ENCODE measurements around the gene TUBGCP6.

- TF ChIP-seq CTCF (IDR thresholded peaks at IDR 0.05; ENCODE audit: extremely low read depth in 1 of 2, insufficient read depth in 1 of 2, low read depth in 1 of 2, low read length in 2 of 2) (no peak), MYC (IDR thresholded peaks at IDR 0.05; ENCODE audit: low read depth, low read length) (no peak), POLR2AphosphoS5 (IDR thresholded peaks at IDR 0.05; ENCODE audit: insufficient read depth, low read depth, low read length) (no peak), EZH2 (IDR thresholded peaks at IDR 0.05; ENCODE audit: borderline replicate concordance, low read depth, low read length, severe bottlenecking) (no peak)
These were observed 42.0 kb upstream of the TUBGCP6 start for GRCh38 chr22:50286701-50287318.

Data from endothelial cell of umbilical vein (primary cell).